ENCODE results near the gene CCDC12. TPM values are rescaled to one million over a fixed set of nuclear protein-coding genes. Genes with fewer than 3 reads are reported as not detected.

Gene CCDC12
- polyA plus RNA-seq, 1 of the 3 experiments (the other 2 are of a cell fraction), result 105 TPM

DNA sequence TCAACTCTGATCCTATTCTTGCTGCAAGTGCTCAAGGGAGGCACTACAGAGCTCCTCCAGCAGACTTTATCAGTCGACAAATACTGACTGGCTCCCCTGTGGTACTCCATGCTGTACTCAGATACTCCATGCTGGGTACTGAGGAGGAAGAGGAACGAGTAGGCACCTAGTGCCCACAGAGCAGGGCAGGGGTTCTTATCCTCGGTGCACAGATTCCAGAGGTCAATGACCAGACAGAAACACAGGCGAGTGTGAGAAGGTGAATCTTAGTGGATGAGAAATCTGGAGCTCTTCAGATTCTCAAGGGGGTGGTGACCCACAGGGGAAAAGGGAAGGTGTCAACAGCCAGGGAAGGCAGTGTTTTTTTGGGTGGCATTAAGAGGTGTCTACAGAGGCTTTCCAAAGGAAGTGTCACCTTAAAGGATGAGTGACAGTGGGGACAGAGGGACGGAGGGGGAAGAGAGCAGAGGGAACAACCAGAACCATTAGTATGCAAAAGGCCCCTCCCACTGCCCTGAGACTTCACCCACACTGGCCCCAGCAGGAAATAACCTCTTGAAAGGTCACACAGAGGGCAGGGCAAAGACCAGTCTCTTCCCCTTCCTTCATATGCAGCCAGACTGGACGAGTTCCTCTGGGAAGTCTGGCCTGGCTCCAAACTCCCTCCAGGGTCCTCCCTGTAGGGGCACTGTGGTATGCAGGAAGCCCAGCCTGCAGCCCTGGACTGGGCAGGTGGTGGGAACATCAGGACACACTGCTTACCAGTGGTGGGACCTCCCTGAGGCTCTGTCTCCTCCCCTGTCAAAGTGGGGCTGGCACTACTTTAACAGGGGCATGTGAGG lies 27.5 kb downstream of the CCDC12 start:
- peaks cover 87% of the 10 kb centered on the region for H4K20me1 ChIP-seq (ENCODE audit: insufficient read depth)
- no peak for DNase-seq
- H3K4me3 ChIP-seq (ENCODE audit: low read depth in 2 of 2, low read length in 1 of 2), result no peak overlapping the region
- peaks cover 15% of the 10 kb centered on the region for H3F3A ChIP-seq (replicated peaks; ENCODE audit: insufficient read depth)
- peak overlapping the region; percentile 73 for H3K4me2 ChIP-seq
- CTCF ChIA-PET, result interaction anchor here (1.5 to 2.7 kb wide), 3 partner anchors 14 to 103 kb away, joined by 3 to 11 read pairs (median 10); no protein-coding TSS in a partner anchor
- peaks cover 25 to 47% of the 10 kb centered on the region in 2 experiments for H3K4me1 ChIP-seq (ENCODE audit: control insufficient read depth in 1 of 2, insufficient read depth in 2 of 2, low read depth in 1 of 2, low read length in 1 of 2)
- H3K9me3 ChIP-seq, result no peaks in the 10 kb centered on the region
- H3K9me2 ChIP-seq, result no peaks in the 10 kb centered on the region
- no peaks in the 10 kb centered on the region for H3K27me3 ChIP-seq (ENCODE audit: insufficient read depth)
- POLR2A ChIA-PET, result no interaction called here
- peaks cover 0 to 10% of the 10 kb centered on the region in 2 experiments for H3K36me3 ChIP-seq (replicated peaks in 1 of 2; ENCODE audit: control insufficient read depth in 1 of 2, insufficient read depth in 2 of 2, low read length in 1 of 2)
- no peak overlapping the region for H2AFZ ChIP-seq (ENCODE audit: low read depth)
- TF ChIP-seq SIN3A (IDR thresholded peaks at IDR 0.05; ENCODE audit: borderline replicate concordance, low read depth, low read length) (no peak), RCOR1 (IDR thresholded peaks at IDR 0.05; ENCODE audit: low read length) (no peak), RAD21 (IDR thresholded peaks at IDR 0.05; ENCODE audit: low read length) (no peak), PBX3 (IDR thresholded peaks at IDR 0.05) (no peak), FOSL2 (IDR thresholded peaks at IDR 0.05; ENCODE audit: borderline replicate concordance, low read depth) (no peak), RFX5 (IDR thresholded peaks at IDR 0.05; ENCODE audit: low read length) (no peak), POLR2AphosphoS5 (IDR thresholded peaks at IDR 0.05; ENCODE audit: low read depth, low read length) (no peak), FOXM1 (IDR thresholded peaks at IDR 0.05; ENCODE audit: low read depth) (no peak), EP300 (IDR thresholded peaks at IDR 0.05; ENCODE audit: borderline replicate concordance in 1 of 2, low read depth in 1 of 2, low read length in 1 of 2) (no peak)
- TF ChIP-seq, protein P1, sequence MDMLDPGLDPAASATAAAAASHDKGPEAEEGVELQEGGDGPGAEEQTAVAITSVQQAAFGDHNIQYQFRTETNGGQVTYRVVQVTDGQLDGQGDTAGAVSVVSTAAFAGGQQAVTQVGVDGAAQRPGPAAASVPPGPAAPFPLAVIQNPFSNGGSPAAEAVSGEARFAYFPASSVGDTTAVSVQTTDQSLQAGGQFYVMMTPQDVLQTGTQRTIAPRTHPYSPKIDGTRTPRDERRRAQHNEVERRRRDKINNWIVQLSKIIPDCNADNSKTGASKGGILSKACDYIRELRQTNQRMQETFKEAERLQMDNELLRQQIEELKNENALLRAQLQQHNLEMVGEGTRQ (IDR thresholded peaks at IDR 0.05; ENCODE audit: borderline replicate concordance, low read depth, low read length), result no peak
- WGBS (ENCODE audit: low lambda C conversion rate), result 85% methylated on average over 5 of the region's 6 CpGs
- no peak overlapping the region for H3K9ac ChIP-seq
- peaks cover 97% of the 10 kb centered on the region for H3K79me2 ChIP-seq (ENCODE audit: insufficient read depth)
- H3K27ac ChIP-seq (ENCODE audit: low read depth in 2 of 2, low read length in 1 of 2), result peak overlapping the region; percentile 71 to 87; a peak in 3 of 4 replicates

DNA sequence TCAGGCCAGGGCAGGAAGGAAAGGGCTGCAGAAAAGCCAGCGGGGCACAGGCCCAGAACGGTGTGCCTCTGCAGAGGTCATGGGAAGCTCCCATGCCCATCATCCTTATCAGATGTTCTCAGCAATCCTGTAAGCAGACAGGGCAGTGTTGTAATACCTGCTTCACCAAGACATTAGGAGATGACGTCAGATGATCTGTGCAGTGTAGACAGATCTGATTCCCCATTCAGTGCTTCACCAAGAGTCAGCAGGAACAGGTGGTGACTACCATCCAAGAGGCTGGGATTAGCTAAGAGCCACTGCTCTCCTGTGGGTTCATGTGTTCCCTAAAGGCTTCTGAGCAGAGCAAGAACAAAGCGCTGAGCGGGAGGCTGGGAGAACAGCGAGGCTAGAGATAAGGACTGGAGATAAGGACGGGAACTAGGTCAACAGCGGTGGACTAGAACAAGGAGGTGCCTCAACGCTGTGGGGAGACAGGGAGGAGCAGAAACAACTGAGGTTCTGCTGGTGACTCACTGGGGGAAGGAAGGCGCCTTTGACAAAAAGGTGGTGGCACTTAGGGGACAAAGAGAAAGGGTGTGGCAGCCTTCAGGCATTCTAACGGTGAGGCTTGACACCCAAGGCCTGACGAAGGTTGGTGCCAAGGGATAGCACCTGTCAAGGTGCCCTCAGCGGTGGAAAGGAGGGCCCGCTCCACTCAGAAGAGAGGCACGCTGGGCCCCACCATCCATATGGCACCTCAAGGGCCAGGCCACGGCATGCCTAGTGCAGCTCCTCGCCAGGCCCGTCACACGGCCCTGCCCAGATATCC lies 28.4 kb downstream of the CCDC12 start:
- peaks cover 0 to 10% of the 10 kb centered on the region in 2 experiments for H3K36me3 ChIP-seq (replicated peaks in 1 of 2; ENCODE audit: control insufficient read depth in 1 of 2, insufficient read depth in 2 of 2, low read length in 1 of 2)
- 35% methylated on average over 13 of the region's 19 CpGs for WGBS (ENCODE audit: low lambda C conversion rate)
- POLR2A ChIA-PET, result interaction anchor here (0.6 to 1.8 kb wide), 2 partner anchors 28 to 344 kb away, joined by 3 to 6 read pairs; partner anchors contain the start of gene CCDC12
- H3K9me3 ChIP-seq, result no peaks in the 10 kb centered on the region
- no peak overlapping the region for H3K4me3 ChIP-seq (ENCODE audit: low read depth in 2 of 2, low read length in 1 of 2)
- H3K27ac ChIP-seq (ENCODE audit: low read depth in 2 of 2, low read length in 1 of 2), result peak overlapping the region; percentile 71 to 87
- no peak overlapping the region for H2AFZ ChIP-seq (ENCODE audit: low read depth)
- H3K4me1 ChIP-seq (ENCODE audit: control insufficient read depth in 1 of 2, insufficient read depth in 2 of 2, low read depth in 1 of 2, low read length in 1 of 2), result peaks cover 25 to 47% of the 10 kb centered on the region in 2 experiments
- peaks cover 15% of the 10 kb centered on the region for H3F3A ChIP-seq (replicated peaks; ENCODE audit: insufficient read depth)
- CTCF ChIA-PET, result interaction anchor here (1.5 to 2.7 kb wide), 3 partner anchors 13 to 103 kb away, joined by 3 to 11 read pairs (median 10); no protein-coding TSS in a partner anchor
- peaks cover 97% of the 10 kb centered on the region for H3K79me2 ChIP-seq (ENCODE audit: insufficient read depth)
- H3K9me2 ChIP-seq, result no peaks in the 10 kb centered on the region
- peak overlapping the region; percentile 12; the same call in 1 of the 2 replicates for H3K9ac ChIP-seq
- DNase-seq, result peak; percentile 53
- H3K4me2 ChIP-seq, result peak overlapping the region; percentile 73
- H4K20me1 ChIP-seq (ENCODE audit: insufficient read depth), result peaks cover 87% of the 10 kb centered on the region
- H3K27me3 ChIP-seq (ENCODE audit: insufficient read depth), result no peaks in the 10 kb centered on the region
- TF ChIP-seq MEF2A (IDR thresholded peaks at IDR 0.05; ENCODE audit: borderline replicate concordance, low read depth) (no peak), GABPA (IDR thresholded peaks at IDR 0.05; ENCODE audit: low read depth) (no peak), EP300 (IDR thresholded peaks at IDR 0.05; ENCODE audit: borderline replicate concordance in 1 of 2, low read depth in 1 of 2, low read length in 1 of 2) (no peak), RFX5 (IDR thresholded peaks at IDR 0.05; ENCODE audit: low read length) (no peak), GATA2 (CRISPR knock-in tag; IDR thresholded peaks at IDR 0.05) (peak; percentile 78), IRF3 (IDR thresholded peaks at IDR 0.05; ENCODE audit: low read depth, low read length) (no peak), NRF1 (IDR thresholded peaks at IDR 0.05; ENCODE audit: low read depth, low read length) (no peak), PBX3 (IDR thresholded peaks at IDR 0.05) (no peak), SMC3 (IDR thresholded peaks at IDR 0.05; ENCODE audit: low read depth, low read length) (peak; percentile 3; the same call in 1 of the 2 replicates), ZBTB33 (IDR thresholded peaks at IDR 0.05; ENCODE audit: borderline replicate concordance, low read depth) (no peak)

Measured in SK-N-SH (cell line).